Umbilical cord (tissue), 2 donors: ENCODE results near the gene ZNF593. TPM values are rescaled to one million over a fixed set of nuclear protein-coding genes. Genes with fewer than 3 reads are reported as not detected.

Experiments used
- DNase-seq: peaks from one replicate; pipeline ENCODE4 v3.0.0-alpha.2; 2015; ENCODE audit warnings: low spot score
- total RNA-seq: library from RNA; depleted of rRNA; stranded (reverse); fragments of >200 nt; gene quantifications from one replicate; pipeline ENCODE4 v1.2.3, GENCODE V29; 2014; ENCODE audit warnings: low replicate concordance; ENCODE audit not compliant: insufficient read depth

Gene ZNF593
- total RNA-seq, 1 donor from 2014 or later = not detected

- no peak for DNase-seq
Observed at GRCh38 chr1:26169198-26169554, 532 bp upstream of the ZNF593 start.

DNA sequence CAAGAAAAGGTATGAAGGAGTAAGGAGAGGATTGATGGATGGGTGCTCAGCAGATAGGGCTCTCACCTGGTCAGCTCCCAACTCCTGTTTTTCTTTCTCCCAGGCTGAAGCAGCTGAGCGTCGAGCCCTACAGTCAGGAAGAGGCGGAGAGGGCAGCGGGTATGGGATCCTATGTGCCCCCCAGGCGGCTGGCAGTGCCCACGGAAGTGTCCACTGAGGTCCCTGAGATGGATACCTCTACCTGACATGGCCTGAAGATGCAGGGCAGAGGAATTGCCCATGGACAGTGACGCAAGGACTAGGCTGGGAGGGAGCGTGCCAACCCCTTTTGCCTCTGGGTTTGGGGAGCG lies 739 bp downstream of the ZNF593 start:
- DNase-seq = no peak

DNA sequence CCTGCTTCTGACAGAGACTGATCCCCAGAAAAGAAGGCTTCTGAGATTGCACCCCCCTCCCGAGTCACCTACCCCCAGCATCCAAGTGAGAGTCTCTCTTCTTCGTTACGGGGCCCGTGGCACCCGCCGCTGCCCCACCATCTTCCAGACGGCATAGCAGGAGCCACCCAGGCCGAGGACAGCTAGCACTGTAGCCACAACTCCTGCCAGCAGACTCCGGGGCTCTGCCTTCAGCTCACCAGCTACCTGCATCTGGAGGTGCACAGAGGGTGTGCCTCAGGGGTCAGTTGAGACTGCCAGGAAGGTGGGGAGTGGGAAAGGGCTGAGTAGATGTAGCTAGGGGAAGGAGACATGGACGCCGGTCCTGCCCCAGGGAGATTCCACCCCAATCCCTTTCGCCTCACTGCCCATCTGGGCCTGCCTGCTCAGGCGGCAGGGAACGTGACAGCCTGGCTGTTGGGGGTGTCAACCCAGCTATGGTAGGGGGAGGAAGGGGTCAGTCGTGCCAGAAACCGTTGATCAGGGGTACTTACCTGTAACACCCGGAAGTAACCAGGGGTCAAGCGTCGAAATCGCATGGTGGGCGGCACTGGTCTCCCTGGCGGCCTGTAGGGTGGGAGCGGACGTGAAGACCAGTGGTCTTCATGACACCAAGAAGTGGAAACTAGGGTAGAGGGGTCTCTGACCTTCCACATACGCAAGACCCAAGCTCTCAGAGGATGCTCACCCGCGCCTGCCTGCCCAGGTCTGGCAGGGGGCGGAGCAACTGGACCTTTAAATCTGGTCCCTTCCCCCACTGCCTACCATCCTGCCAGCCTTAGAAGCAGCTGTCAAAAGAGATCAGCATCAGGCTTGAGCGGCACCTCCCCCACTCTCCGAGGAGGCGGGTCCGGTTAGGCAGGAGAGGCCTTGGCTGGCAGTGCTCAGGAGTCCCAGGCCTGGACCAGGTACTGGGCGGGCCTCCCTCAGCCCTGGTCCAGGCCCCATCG lies 1.7 kb downstream of the ZNF593 start, which contains the start of gene ZNF593OS:
TSS of gene ZNF593OS (minus strand) at position 749 of the 989 bp plus-strand sequence. CDS start at position 578, 171 bp downstream.
- DNase-seq = no peak

GRCh38 chr1:26175346-26175745 lies 5.6 kb downstream of the ZNF593 start:
- DNase-seq = no peak

DNA sequence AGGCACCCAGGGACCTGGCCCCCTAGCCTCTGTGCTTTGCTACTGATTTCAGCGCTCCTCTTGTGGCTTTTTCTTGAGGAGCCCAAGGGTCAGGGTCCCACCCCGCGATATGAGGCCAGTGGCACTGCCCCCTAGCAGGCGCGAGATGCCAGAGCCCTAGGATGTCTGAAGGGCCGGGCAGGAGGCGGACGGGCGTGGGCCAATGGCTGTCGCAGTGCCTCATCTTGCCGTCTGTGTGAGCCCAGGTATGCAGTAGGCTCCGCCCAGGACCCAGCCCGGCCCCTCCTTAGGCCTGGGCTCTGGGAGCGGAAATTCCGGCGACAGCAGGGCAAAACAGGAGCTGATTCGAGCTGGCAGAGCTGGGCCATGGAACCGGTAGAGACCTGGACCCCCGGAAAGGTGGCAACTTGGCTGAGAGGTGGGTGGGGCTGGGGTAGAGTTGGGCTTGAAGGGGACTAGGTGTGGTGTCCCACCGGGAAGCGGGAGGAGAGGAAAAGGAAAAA lies 7.5 kb downstream of the ZNF593 start, which contains the start of gene CNKSR1:
TSS of gene CNKSR1 (plus strand) at position 310 of the 503 bp plus-strand sequence. CDS start at position 367, 57 bp downstream.
- DNase-seq = no peak

DNA sequence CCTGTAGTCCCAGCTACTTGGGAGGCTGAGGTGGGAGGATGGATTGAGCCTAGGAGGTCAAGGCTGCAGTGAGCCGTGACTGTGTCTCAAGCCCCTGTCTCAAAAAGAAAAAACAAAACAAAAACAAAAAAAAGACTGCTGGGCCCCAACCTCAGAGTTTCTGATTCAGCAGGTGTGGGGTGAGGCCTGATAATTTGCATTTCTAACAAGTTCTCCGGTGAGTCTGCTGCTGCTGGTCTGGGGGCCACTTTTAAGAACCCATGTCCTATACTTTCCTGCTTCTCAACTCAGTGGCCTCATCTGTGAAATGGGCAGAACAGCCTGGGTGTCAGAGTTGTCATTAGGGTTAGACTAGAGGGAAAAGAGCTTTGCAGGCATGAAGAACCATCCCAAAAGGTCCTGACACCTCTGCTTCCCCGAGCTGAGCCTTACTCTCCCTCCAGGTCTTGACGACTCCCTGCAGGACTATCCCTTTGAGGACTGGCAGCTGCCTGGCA lies 10.3 kb downstream of the ZNF593 start:
- DNase-seq = no peak

- no peak for DNase-seq
Observed at GRCh38 chr1:26181586-26182382, 12.1 kb downstream of the ZNF593 start.

DNA sequence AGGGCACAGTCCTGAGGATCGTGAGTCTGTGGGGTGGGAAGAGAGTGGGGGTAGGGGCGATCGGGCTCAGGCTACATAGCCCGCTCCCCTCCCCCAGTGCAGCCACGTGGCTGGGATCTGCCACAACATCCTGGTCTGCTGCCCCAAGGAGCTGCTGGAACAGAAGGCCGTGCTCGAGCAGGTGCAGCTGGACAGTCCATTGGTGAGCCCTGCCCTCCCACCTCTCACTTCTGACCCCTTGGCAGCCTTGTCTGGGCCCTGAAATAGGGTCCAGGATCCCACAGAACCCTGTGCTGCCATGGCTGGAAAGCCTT lies 12.6 kb downstream of the ZNF593 start:
- DNase-seq = no peak

GRCh38 chr1:26184086-26184485 lies 14.4 kb downstream of the ZNF593 start:
- DNase-seq = no peak

DNA sequence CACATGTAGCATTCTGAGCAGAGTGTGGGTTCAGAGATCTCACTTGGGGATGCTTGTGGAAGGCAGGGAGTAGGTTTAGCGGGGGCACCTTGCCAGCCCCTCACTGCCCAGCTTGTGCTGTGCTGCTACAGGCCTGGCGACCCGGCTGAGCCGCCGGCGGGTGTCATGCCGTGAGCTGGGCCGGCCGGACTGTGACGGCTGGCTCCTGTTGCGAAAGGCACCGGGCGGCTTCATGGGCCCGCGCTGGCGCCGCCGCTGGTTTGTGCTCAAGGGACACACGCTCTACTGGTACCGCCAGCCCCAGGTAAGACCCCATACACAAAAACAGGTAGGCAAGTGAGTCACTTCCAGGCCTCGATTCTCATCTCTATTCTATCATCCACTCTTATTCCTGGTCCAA lies 15.2 kb downstream of the ZNF593 start:
- DNase-seq = no peak

GRCh38 chr1:26187882-26188281 lies 18.2 kb downstream of the ZNF593 start:
- no peak for DNase-seq

- DNase-seq = no peak
Observed at GRCh38 chr1:26188477-26188876, 18.8 kb downstream of the ZNF593 start.

DNA sequence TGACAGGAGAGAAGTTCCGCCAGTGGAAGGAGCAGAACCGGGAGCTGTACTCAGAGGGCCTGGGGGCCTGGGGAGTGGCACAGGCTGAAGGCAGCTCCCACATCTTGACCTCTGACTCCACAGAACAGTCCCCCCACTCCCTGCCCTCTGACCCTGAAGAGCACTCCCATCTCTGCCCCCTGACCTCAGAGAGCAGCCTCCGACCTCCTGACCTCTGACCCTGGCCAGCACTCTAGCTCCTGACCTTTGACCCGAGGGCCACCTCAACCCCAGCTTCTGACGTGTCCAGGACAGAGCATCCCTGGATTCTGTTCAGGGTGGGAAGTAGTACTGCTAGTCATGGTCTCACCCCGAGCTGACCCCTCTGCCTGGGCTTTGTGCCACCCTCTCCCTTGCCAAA lies 19.6 kb downstream of the ZNF593 start:
- DNase-seq = no peak

DNA sequence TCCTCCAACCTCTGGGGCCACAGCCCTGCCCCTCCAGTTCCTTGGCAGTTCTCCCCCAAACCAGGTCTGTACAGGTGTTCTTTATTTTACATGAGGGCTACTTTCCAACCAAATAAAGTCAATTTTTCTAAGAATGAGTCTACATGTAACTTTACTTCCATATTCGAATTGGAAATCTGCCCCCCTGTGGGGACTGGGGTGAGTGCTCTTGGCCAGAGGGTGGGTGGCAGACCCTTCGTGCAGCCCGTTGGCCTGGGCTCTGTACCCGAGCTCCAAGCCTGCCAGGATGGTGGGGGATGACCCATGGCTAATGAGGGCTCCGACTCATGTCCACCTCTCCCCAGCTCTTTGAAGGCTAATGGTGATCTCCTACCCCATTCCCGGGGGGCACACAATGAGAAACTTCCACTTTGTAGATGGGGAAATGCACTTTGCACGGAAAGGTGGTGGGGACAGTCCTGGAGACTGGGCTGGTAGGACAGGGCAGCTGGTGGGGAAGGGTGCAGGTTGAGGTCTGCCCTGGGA lies 20.1 kb downstream of the ZNF593 start:
- DNase-seq = no peak

GRCh38 chr1:26190373-26190987 lies 20.8 kb downstream of the ZNF593 start, which contains the start of gene CATSPER4:
CATSPER4 (plus strand) TSS chr1:26190602; CDS start chr1:26190628, 26 bp downstream.
- peak; percentile 41 for DNase-seq

- DNase-seq = no peak
Observed at GRCh38 chr1:26191739-26192138, 22.0 kb downstream of the ZNF593 start.

DNA sequence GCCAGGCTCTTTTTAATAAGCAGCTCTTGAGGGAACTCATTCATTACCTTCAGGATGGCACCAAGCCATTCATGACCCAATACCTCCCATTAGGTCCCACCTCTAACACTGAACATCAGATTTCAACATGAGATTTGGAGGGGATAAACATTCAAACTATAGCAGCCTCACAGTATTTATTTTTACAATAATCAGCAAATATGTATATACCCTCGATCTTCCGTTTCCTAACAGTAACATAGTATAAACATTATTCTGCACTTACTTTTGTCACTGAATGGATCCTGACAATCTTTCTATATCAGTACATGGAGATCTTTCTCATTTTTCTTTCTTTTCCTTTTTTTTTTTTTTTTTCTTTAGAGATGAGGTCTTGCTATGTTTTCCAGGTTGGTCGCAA lies 26.1 kb downstream of the ZNF593 start:
- DNase-seq = no peak

DNA sequence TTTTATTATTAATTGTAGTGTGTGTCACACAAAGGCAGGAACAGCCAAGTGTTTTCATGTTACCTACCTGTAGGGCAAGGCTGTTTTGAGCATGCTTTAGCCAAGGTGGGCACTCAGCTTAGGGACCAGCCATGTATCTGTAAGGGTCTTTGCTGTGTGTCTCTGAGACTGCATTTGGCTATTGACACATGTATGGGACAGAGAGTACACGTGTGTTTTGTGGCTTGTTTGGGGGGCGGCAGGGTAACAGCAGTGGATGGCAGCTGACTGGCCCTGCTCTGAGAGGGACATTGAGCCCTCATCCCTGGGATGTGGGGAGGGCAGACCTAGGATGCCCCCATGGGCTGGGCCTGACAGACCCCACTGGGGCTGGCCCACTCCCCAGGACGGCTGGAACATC lies 27.6 kb downstream of the ZNF593 start:
- no peak for DNase-seq

GRCh38 chr1:26197813-26198212 lies 28.1 kb downstream of the ZNF593 start:
- DNase-seq = no peak

GRCh38 chr1:26200413-26200812 lies 30.7 kb downstream of the ZNF593 start:
- no peak for DNase-seq

- DNase-seq = no peak
Observed at GRCh38 chr1:26203642-26204318, 34.1 kb downstream of the ZNF593 start.
